Germinal center (tissue), 1 donor: ENCODE measurements around the gene CHRD.

Experiments used
- DNase-seq: peaks from one replicate; pipeline ENCODE4 v3.0.0; 2012; ENCODE audit warnings: mixed read lengths, low spot score

Gene CHRD

GRCh38 chr3:184360929-184361531 is 18.8 kb upstream of the CHRD start:
- no peak for DNase-seq

- DNase-seq = peak; percentile 42
Observed at GRCh38 chr3:184361532-184361931, 18.3 kb upstream of the CHRD start, which contains the start of the genes CLCN2 and POLR2H. Gene CLCN2 (minus strand): TSS chr3:184361605. CDS start chr3:184361479, 126 bp downstream. Gene POLR2H (plus strand): TSS chr3:184361710. CDS start chr3:184363493, 1,783 bp downstream.

- peak; percentile 36 for DNase-seq
Observed at GRCh38 chr3:184361932-184362667, 17.8 kb upstream of the CHRD start.

- DNase-seq = peak; percentile 95
Observed at GRCh38 chr3:184362668-184363546, 16.9 kb upstream of the CHRD start.

GRCh38 chr3:184366619-184367289 is 13.1 kb upstream of the CHRD start:
- no peak for DNase-seq

GRCh38 chr3:184368116-184368515 is 11.7 kb upstream of the CHRD start:
- no peak for DNase-seq

- DNase-seq = no peak
Observed at GRCh38 chr3:184368586-184369183, 11.2 kb upstream of the CHRD start.

- peak; percentile 74 for DNase-seq
Observed at GRCh38 chr3:184371570-184372018, 8.3 kb upstream of the CHRD start.

GRCh38 chr3:184372296-184372821 is 7.5 kb upstream of the CHRD start:
- DNase-seq = no peak

GRCh38 chr3:184372911-184373310 is 6.9 kb upstream of the CHRD start:
- DNase-seq = no peak

GRCh38 chr3:184373422-184373821 is 6.4 kb upstream of the CHRD start:
- DNase-seq = no peak

- DNase-seq = no peak
Observed at GRCh38 chr3:184375747-184376461, 4.0 kb upstream of the CHRD start.

- DNase-seq = no peak
Observed at GRCh38 chr3:184377374-184377773, 2.5 kb upstream of the CHRD start.

GRCh38 chr3:184377882-184378445 is 1.9 kb upstream of the CHRD start, which contains the start of gene THPO:
Gene THPO (minus strand): TSS chr3:184378207. CDS start chr3:184376259, 1,948 bp downstream.
- DNase-seq = no peak

GRCh38 chr3:184378651-184379357 is 1.1 kb upstream of the CHRD start:
- DNase-seq = no peak

- DNase-seq = peak; percentile 31
Observed at GRCh38 chr3:184380185-184380626, 352 bp downstream of the CHRD start.

GRCh38 chr3:184380627-184381260 is 890 bp downstream of the CHRD start:
- no peak for DNase-seq

- DNase-seq = no peak
Observed at GRCh38 chr3:184381261-184382224, 1.7 kb downstream of the CHRD start.
